PFSK-1 (cell line): Measurements from ENCODE around the gene UBE2Z.

Source experiments
- POLR2AphosphoS5 ChIP-seq: IDR thresholded peaks from 2 replicates; pipeline ENCODE4 v1.6.1; 2012; ENCODE audit warnings: low read depth, mild to moderate bottlenecking, control low read depth, low read length, moderate library complexity
- SIN3A ChIP-seq: IDR thresholded peaks from 2 replicates; pipeline ENCODE4 v1.6.1; 2012; ENCODE audit warnings: mild to moderate bottlenecking, low read length, moderate library complexity, borderline replicate concordance; ENCODE audit not compliant: insufficient read depth
- TAF1 ChIP-seq: IDR thresholded peaks from 2 replicates; pipeline ENCODE4 v1.6.1; 2012; ENCODE audit warnings: low read length, control low read depth, borderline replicate concordance; ENCODE audit not compliant: insufficient read depth

DNA sequence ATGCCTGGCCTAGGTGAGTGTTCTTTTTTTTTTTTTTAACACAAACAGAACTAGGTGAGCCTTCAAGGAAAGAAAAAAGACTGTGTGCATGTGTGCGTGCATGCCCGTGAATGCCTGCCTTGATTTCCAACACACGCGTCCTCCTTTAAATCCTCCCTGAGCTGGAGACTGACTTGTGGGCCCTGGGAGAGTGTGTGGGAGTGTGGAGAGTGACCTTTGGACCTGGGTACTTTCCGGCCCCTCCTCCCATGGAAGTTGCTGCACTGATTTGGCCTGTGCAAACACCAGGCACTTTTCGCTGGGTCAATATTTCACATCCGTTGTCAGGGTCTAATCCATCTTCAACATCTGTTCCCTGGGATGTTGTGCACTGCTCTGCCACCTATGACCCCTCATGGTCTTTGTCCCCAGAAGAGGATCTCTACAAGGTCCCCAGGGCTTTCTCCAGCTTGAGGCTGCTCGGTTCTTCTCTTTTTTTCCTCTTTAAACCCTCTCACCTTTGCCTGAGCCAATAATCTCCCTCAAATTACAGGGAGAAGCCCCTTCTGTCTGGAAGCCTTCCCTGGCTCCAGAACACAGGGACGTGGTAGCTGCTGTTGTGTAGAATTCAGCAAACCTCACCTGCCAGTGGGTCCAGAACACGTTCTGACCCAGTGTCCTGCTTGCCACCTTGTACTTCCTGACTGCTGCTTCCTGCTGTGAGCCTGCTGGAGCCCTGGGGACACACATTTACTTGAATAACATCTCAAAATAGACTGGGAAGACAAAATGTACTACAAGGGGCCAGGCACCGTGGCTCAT is 36.5 kb upstream of the UBE2Z start:
- TF ChIP-seq SIN3A (no peak), POLR2AphosphoS5 (no peak), TAF1 (no peak)
